ENCODE data around the gene UQCRQ.

The UQCRQ gene

DNA sequence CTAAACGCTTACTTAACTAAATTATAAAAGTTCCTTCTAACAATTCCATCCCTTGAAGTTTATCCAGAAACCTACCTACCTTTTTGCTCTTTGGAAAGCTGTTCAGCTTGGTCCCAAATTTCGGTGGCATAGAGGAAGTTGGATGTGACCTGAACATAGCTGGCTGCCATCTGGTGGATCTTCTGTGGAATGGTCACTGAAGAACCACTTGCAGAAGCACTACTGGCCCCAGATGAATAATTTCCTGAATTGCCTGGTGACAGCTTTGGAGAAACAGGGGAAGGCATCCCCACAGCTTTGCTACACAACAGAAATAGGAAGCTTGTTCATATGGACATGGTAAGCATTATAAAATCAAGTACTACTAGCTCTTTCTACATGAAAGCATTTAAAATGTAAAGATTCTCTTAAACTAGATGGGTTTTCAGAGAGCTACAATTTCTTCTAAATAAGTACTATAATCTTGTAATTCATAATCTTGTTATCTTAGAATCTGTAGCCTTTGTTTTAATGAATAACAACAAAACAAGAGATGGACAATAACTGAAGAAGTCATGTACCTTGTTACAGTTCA, 16.9 kb downstream of the UQCRQ start:
- no peak for TF ChIP-seq ZFX (IDR thresholded peaks at IDR 0.05)
- TF ChIP-seq, protein P1, sequence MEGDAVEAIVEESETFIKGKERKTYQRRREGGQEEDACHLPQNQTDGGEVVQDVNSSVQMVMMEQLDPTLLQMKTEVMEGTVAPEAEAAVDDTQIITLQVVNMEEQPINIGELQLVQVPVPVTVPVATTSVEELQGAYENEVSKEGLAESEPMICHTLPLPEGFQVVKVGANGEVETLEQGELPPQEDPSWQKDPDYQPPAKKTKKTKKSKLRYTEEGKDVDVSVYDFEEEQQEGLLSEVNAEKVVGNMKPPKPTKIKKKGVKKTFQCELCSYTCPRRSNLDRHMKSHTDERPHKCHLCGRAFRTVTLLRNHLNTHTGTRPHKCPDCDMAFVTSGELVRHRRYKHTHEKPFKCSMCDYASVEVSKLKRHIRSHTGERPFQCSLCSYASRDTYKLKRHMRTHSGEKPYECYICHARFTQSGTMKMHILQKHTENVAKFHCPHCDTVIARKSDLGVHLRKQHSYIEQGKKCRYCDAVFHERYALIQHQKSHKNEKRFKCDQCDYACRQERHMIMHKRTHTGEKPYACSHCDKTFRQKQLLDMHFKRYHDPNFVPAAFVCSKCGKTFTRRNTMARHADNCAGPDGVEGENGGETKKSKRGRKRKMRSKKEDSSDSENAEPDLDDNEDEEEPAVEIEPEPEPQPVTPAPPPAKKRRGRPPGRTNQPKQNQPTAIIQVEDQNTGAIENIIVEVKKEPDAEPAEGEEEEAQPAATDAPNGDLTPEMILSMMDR (conservative IDR thresholded peaks at IDR 0.05), result peak; percentile 89
- H3K27ac ChIP-seq, result no peak overlapping the region

DNA sequence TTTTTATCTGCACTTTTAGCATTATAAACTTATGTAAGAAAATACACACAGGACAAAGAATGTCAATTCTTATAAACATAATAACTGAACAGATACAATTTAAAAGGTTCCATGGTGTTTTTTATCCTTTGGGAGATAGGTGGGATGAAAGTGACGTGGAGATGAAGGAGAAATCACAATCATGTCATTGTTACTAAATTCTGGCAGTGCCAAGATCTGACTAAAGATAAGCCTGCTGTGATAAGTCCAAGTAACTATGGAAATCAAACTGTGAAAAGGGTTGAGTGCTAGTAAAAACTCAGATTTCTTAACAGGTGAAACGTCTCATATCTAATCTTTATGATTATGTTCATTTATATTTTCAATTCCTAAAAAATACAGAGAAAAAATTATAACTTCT, 18.1 kb downstream of the UQCRQ start:
- TF ChIP-seq, protein P1 (conservative IDR thresholded peaks at IDR 0.05), result no peak
- no peak for TF ChIP-seq ZFX (IDR thresholded peaks at IDR 0.05)
- no peak overlapping the region for H3K27ac ChIP-seq

DNA sequence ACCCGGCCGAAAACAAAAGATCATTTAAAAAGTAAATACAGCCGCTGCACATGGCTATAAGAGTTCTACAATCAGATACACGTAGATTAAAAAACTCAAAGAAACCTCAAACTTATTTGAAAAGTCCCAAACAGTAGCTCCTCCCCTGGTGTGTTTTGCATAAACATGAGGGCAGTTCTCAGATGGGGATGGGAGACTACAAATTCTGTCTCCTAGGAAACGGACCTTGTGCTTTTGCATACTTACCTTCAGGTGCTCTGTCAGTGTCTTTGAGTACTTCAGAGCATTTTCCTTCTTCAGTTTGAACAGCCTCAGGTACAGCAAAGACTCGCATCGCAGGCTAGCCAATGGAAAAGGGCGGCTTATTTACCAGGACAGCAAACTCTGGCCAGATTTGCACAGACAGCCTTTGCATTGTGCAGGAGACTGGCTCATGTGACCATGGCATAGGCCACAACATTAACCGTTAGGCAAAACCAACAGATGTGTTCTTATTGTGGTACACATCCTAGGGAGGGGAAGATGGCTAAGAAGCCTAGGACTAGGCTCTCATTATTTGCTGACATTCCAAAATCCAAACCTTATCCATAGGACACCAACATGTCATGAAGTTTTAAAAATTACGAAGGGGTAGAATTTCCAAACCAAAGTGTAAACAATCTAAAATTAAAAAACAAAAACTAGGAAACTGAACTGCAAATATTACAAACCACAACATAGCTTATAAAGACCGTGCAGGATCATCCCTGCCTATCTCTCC, 19.8 kb downstream of the UQCRQ start:
- TF ChIP-seq, protein P1 (conservative IDR thresholded peaks at IDR 0.05), result no peak
- no peak for TF ChIP-seq ZFX (IDR thresholded peaks at IDR 0.05)
- H3K27ac ChIP-seq, result no peak overlapping the region

DNA sequence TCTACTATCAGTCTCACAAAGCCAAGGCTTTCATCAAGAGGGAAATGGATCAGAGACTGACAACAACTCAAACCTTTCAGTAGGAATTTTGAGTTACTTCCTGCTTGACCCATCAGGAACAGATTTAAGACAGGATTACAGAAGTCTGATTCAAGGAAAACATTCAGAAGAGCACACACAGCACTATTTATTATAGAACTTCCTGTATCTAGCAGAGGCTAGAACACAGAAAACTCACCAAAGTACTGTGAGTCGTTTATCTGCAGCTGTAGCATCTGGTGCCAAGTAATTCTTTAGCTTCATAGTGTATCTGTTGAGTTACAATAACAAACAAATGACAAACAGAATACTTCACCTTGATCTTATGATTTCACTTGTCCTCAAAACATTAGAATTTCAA, 20.8 kb downstream of the UQCRQ start:
- H3K27ac ChIP-seq, result no peak overlapping the region
- TF ChIP-seq ZFX (IDR thresholded peaks at IDR 0.05), result no peak
- TF ChIP-seq, protein P1 (conservative IDR thresholded peaks at IDR 0.05), result no peak

DNA sequence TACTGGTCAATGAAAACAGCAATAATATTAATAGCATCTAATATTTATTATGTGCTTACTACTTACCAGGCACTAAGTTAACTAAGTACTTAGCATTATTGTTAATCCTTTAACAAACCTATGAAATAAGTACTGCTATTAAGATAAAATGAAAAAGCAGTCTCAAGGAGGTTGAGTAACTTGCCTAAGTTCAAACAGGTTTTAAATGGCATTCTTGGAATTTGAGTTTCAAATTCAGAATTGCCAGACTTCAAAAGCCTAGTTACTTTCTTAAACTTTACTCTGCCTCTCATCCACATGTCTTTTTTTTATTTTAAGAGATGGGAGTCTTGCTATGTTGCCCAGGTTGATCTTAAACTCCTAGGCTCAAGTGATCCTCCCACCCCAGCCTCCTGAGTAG, 23.1 kb downstream of the UQCRQ start:
- TF ChIP-seq ZFX (IDR thresholded peaks at IDR 0.05), result no peak
- TF ChIP-seq, protein P1 (conservative IDR thresholded peaks at IDR 0.05), result no peak

DNA sequence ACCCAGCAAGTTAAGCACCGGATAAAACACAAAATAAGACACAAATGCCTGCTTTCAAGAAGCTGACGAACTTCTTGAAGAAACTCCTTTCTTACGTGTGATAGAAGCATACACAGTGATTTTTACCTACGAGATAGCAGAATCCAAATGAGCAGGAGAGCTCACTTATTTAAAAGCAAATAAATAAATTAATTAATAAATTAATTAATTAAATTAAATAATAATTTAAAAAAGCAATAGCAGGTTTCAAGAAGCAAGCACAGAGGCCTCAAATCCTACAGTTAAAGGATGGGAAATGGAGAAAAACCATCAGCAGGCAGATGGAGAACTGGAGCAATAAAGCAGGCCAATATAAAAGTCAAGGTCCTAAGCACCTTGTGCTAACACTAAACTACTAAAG, 24.4 kb downstream of the UQCRQ start:
- TF ChIP-seq, protein P1 (conservative IDR thresholded peaks at IDR 0.05), result no peak
- no peak for TF ChIP-seq ZFX (IDR thresholded peaks at IDR 0.05)
- no peak overlapping the region for H3K27ac ChIP-seq

More for the DNA sequence above, 23.1 kb downstream of the UQCRQ start:
- no peak overlapping the region for H3K27ac ChIP-seq

DNA sequence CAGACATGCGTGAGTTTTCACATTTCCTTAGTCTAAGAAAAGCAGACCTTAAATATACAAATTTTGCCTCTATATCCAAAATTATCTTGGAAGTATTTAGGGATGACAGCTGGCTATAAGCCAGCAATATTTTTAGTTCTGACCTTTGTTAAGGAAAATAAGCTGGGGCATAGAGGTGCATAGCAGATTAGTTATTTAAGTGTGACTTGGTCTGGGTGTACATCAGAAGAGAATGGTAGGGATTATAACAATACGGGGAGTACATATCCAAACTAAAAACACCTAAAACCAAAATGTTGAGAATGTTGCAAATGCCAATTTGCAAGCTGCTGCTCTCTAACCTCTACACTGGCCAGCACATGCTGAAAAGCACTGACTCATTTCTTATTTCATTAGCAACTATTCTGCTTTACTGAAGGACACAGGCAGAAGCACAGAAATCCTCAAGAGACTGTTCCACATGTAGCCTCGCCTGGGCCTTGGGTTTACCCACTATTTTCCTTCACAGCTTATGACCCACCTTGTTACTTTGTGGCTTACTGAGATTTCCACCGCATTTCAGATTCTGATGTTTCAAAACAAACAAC, 29.4 kb downstream of the UQCRQ start:
- no peak for TF ChIP-seq ZFX (IDR thresholded peaks at IDR 0.05)
- TF ChIP-seq, protein P1 (conservative IDR thresholded peaks at IDR 0.05), result no peak
- H3K27ac ChIP-seq, result no peak overlapping the region
